ENCODE results near the gene NAT8L.
"Not testable (repeated sequence)": the region's sequence is repeated elsewhere in the genome, so short reads cannot be mapped to it uniquely, and the experiment has no call there.

The NAT8L gene

GRCh38 chr4:2059046-2059725 is at the start of gene NAT8L:
NAT8L (plus strand) TSS chr4:2059327; CDS start chr4:2059512, 185 bp downstream.
- no peak for TF ChIP-seq ZFX (IDR thresholded peaks at IDR 0.05)
- TF ChIP-seq CTCF (conservative IDR thresholded peaks at IDR 0.05), result no peak
- no peak within 1 kb of the TSS for H3K27ac ChIP-seq

GRCh38 chr4:2009651-2010233 is 49.4 kb upstream of the NAT8L start:
- TF ChIP-seq ZFX (IDR thresholded peaks at IDR 0.05), result no peak; the same call in 1 of the 2 replicates
- no peak; the same call in 1 of the 2 replicates for TF ChIP-seq CTCF (conservative IDR thresholded peaks at IDR 0.05)

GRCh38 chr4:2011583-2011982 is 47.5 kb upstream of the NAT8L start:
- no peak overlapping the region for H3K27ac ChIP-seq
- no peak for TF ChIP-seq ZFX (IDR thresholded peaks at IDR 0.05)
- no peak for TF ChIP-seq CTCF (conservative IDR thresholded peaks at IDR 0.05)

More at GRCh38 chr4:2009651-2010233, 49.4 kb upstream of the NAT8L start:
- H3K27ac ChIP-seq, result peak overlapping the region; percentile 97

GRCh38 chr4:2015008-2015407 is 44.1 kb upstream of the NAT8L start:
- no peak for TF ChIP-seq CTCF (conservative IDR thresholded peaks at IDR 0.05)
- no peak for TF ChIP-seq ZFX (IDR thresholded peaks at IDR 0.05)
- no peak overlapping the region for H3K27ac ChIP-seq

- H3K27ac ChIP-seq, result not testable (repeated sequence)
These were observed 37.6 kb upstream of the NAT8L start for GRCh38 chr4:2021358-2022018.

- TF ChIP-seq ZFX (IDR thresholded peaks at IDR 0.05), result no peak
- no peak for TF ChIP-seq CTCF (conservative IDR thresholded peaks at IDR 0.05)
These were observed 34.4 kb upstream of the NAT8L start for GRCh38 chr4:2024683-2025082.

GRCh38 chr4:2025817-2026216 is 33.3 kb upstream of the NAT8L start:
- H3K27ac ChIP-seq, result no peak overlapping the region
- TF ChIP-seq CTCF (conservative IDR thresholded peaks at IDR 0.05) (no peak), ZFX (IDR thresholded peaks at IDR 0.05) (no peak)

More at GRCh38 chr4:2024683-2025082, 34.4 kb upstream of the NAT8L start:
- no peak overlapping the region for H3K27ac ChIP-seq

- H3K27ac ChIP-seq, result not testable (repeated sequence)
These were observed 32.0 kb upstream of the NAT8L start for GRCh38 chr4:2027120-2027519.

- not testable (repeated sequence) for H3K27ac ChIP-seq
These were observed 28.0 kb upstream of the NAT8L start for GRCh38 chr4:2031161-2031560.
